K562 (cell line): ENCODE data around the gene LSM12.

Source experiments
- ARNT ChIP-seq, 2 experiments: fragments of 450-650 bp; IDR thresholded peaks; 2 replicates each; pipeline ENCODE4 v1.6.1; 2016; ENCODE audit warnings: mild to moderate bottlenecking in 1 of 2
- CHAMP1 ChIP-seq: fragments of 450-650 bp; IDR thresholded peaks from 2 replicates; pipeline ENCODE4 v1.6.1; 2016; ENCODE audit warnings: mild to moderate bottlenecking
- CTCF ChIP-seq, 3 experiments: IDR thresholded peaks in 2 of 3; conservative IDR thresholded peaks in 1 of 3; 2 replicates each; pipeline ENCODE4 v1.5.1; 2011 to 2012; ENCODE audit warnings: low read length in 3 of 3, mild to moderate bottlenecking in 3 of 3, control low read depth in 2 of 3, improper control_type of control experiment in 1 of 3, inconsistent platforms in 1 of 3, low read depth in 1 of 3, mixed read lengths in 1 of 3, moderate library complexity in 1 of 3; ENCODE audit not compliant: insufficient read depth in 2 of 3
- ELF1 ChIP-seq: fragments of 200-800 bp; sonication (Bioruptor generic); IDR thresholded peaks from 2 replicates; pipeline ENCODE4 v1.6.1; 2016; ENCODE audit warnings: missing genetic modification characterization, missing compliant biosample characterization
- HOXB6 ChIP-seq: fragments of 250-450 bp; sonication (Bioruptor Pico); IDR thresholded peaks from 2 replicates; pipeline ENCODE4 v1.5.1; 2022; ENCODE audit warnings: mild to moderate bottlenecking, borderline replicate concordance
- JUND ChIP-seq, 2 experiments: IDR thresholded peaks; 2 replicates in 1 of 2; 3 replicates in 1 of 2; pipeline ENCODE4 v1.6.1; 2011; ENCODE audit warnings: borderline replicate concordance in 2 of 2, low read depth in 2 of 2, low read length in 2 of 2, improper control_type of control experiment in 1 of 2, missing biosample characterization in 1 of 2, missing genetic modification characterization in 1 of 2, missing genetic modification reagents in 1 of 2
- NR2C2 ChIP-seq, 2 experiments: fragments of 200-800 bp in 1 of 2; sonication (Bioruptor generic) in 1 of 2; sonication (generic) in 1 of 2; formaldehyde crosslinking in 1 of 2; IDR thresholded peaks; 2 replicates each; pipeline versions ENCODE4 v1.6.1 to v1.8.0; 2016 to 2022; ENCODE audit warnings: mild to moderate bottlenecking in 1 of 2, missing compliant biosample characterization in 1 of 2, missing genetic modification characterization in 1 of 2, missing genetic modification reagents in 1 of 2
- POLR2A ChIP-seq: fragments of 450-650 bp; conservative IDR thresholded peaks from 2 replicates; pipeline ENCODE4 v1.6.1; 2016
- SMARCA4 ChIP-seq: fragments of 450-650 bp; IDR thresholded peaks from 2 replicates; pipeline ENCODE4 v1.6.1; 2016
- TBP ChIP-seq: optimal IDR thresholded peaks from 2 replicates; pipeline ENCODE3; 2011; ENCODE audit warnings: low read depth, low read length, improper control_type of control experiment
- TEAD2 ChIP-seq: fragments of 450-650 bp; IDR thresholded peaks from 2 replicates; pipeline ENCODE4 v1.6.1; 2016; ENCODE audit warnings: missing genetic modification characterization, control low read depth, missing compliant biosample characterization
- USF1 ChIP-seq: sonication (generic); formaldehyde crosslinking; IDR thresholded peaks from 2 replicates; pipeline ENCODE4 v1.9.0; 2022; ENCODE audit warnings: mild to moderate bottlenecking, missing genetic modification reagents
- ZBTB34 ChIP-seq: fragments of 250-450 bp; sonication (Bioruptor Pico); IDR thresholded peaks from 2 replicates; pipeline ENCODE4 v1.8.0; 2021; ENCODE audit warnings: mild to moderate bottlenecking, moderate library complexity

GRCh38 chr17:44004077-44004760 lies 62.3 kb downstream of the LSM12 start, which contains the start of gene NAGS:
- TF ChIP-seq CHAMP1, result no peak
- TF ChIP-seq ELF1, result no peak
- TF ChIP-seq JUND (IDR thresholded peaks at IDR 0.05; ENCODE audit: borderline replicate concordance, low read depth, low read length), result no peak
- TF ChIP-seq JUND (tag; IDR thresholded peaks at IDR 0.05; ENCODE audit: borderline replicate concordance, low read depth, low read length), result no peak
- TF ChIP-seq USF1 (CRISPR knock-in tag), result no peak
- TF ChIP-seq NR2C2 (CRISPR knock-in tag; IDR thresholded peaks at IDR 0.05), result no peak
- no peak for TF ChIP-seq NR2C2 (tag; IDR thresholded peaks at IDR 0.05)
- no peak for TF ChIP-seq ARNT (IDR thresholded peaks at IDR 0.05)
- TF ChIP-seq TBP, result no peak
- TF ChIP-seq CTCF (IDR thresholded peaks at IDR 0.05 in 2 of 3, conservative IDR thresholded peaks at IDR 0.05 in 1 of 3; ENCODE audit: insufficient read depth in 2 of 3, low read depth in 1 of 3, low read length in 3 of 3), result no peak
- TF ChIP-seq POLR2A, result no peak
- TF ChIP-seq ZBTB34 (CRISPR knock-in tag), result no peak
- no peak for TF ChIP-seq HOXB6 (CRISPR knock-in tag)
- TF ChIP-seq TEAD2 (tag), result no peak
- no peak for TF ChIP-seq SMARCA4
